ENCODE results near the gene PAX7. TPM values are rescaled to one million over a fixed set of nuclear protein-coding genes. Genes with fewer than 3 reads are reported as not detected.

Gene PAX7
- total RNA-seq, 3 donors from 2014 or later (not counting 1 experiment from before 2014, with no cell fraction given): not detected

GRCh38 chr1:18632218-18632588 is 1.6 kb downstream of the PAX7 start:
- intact Hi-C loops (cut with micrococcal nuclease): no loop called here
- 8% methylated on average over 22 of the region's 23 CpGs for WGBS (ENCODE audit: insufficient coverage)
- Mint-ChIP-seq H3K4me3 (no peak overlapping the region), H3K36me3 (no peaks in the 10 kb centered on the region), H3K27ac (no peak overlapping the region), H3K9me3 (no peaks in the 10 kb centered on the region), H3K27me3 (ENCODE audit: low read depth in 2 of 2) (peaks cover 73 to 75% of the 10 kb centered on the region in 2 donors), H3K4me1 (no peaks in the 10 kb centered on the region)
- no peak for ATAC-seq
- Histone ChIP-seq H3K4me3 (ENCODE audit: low read length) (no peak overlapping the region), H3K9me3 (ENCODE audit: control insufficient read depth, insufficient read depth, low read length) (no peaks in the 10 kb centered on the region), H3K27ac (ENCODE audit: low read length) (no peak overlapping the region), H3K4me1 (ENCODE audit: control insufficient read depth, insufficient read depth, low read length) (no peaks in the 10 kb centered on the region), H3K36me3 (ENCODE audit: control insufficient read depth, insufficient read depth, low read length) (no peaks in the 10 kb centered on the region), H3K27me3 (ENCODE audit: control insufficient read depth, insufficient read depth, low read length) (peaks cover 29% of the 10 kb centered on the region)
- DNase-seq: no peak
- TF ChIP-seq CTCF (IDR thresholded peaks at IDR 0.05): no peak

GRCh38 chr1:18632783-18633421 is 2.3 kb downstream of the PAX7 start:
- Mint-ChIP-seq H3K4me3 (no peak overlapping the region), H3K9me3 (no peaks in the 10 kb centered on the region), H3K4me1 (no peaks in the 10 kb centered on the region), H3K27ac (no peak overlapping the region), H3K36me3 (no peaks in the 10 kb centered on the region), H3K27me3 (ENCODE audit: low read depth in 2 of 2) (peaks cover 73 to 74% of the 10 kb centered on the region in 2 donors)
- Histone ChIP-seq H3K36me3 (ENCODE audit: control insufficient read depth, insufficient read depth, low read length) (no peaks in the 10 kb centered on the region), H3K27ac (ENCODE audit: low read length) (no peak overlapping the region), H3K27me3 (ENCODE audit: control insufficient read depth, insufficient read depth, low read length) (peaks cover 29% of the 10 kb centered on the region), H3K9me3 (ENCODE audit: control insufficient read depth, insufficient read depth, low read length) (no peaks in the 10 kb centered on the region), H3K4me1 (ENCODE audit: control insufficient read depth, insufficient read depth, low read length) (no peaks in the 10 kb centered on the region), H3K4me3 (ENCODE audit: low read length) (no peak overlapping the region)
- intact Hi-C loops (cut with micrococcal nuclease): no loop called here
- ATAC-seq (no peak), DNase-seq (no peak)
- TF ChIP-seq CTCF (IDR thresholded peaks at IDR 0.05): no peak
- WGBS (ENCODE audit: insufficient coverage): 8% methylated on average over 48 of the region's 48 CpGs

GRCh38 chr1:18633422-18634155 is 2.9 kb downstream of the PAX7 start:
- H3K36me3 ChIP-seq (ENCODE audit: control insufficient read depth, insufficient read depth, low read length): no peaks in the 10 kb centered on the region
- H3K27me3 ChIP-seq (ENCODE audit: control insufficient read depth, insufficient read depth, low read length): peaks cover 33% of the 10 kb centered on the region
- Mint-ChIP-seq H3K4me3 (no peak overlapping the region), H3K27ac (no peak overlapping the region), H3K9me3 (no peaks in the 10 kb centered on the region), H3K27me3 (ENCODE audit: low read depth in 2 of 2) (peaks cover 73 to 75% of the 10 kb centered on the region in 2 donors), H3K36me3 (no peaks in the 10 kb centered on the region), H3K4me1 (no peaks in the 10 kb centered on the region)
- no peak overlapping the region for H3K4me3 ChIP-seq (ENCODE audit: low read length)
- H3K27ac ChIP-seq (ENCODE audit: low read length): no peak overlapping the region
- no peaks in the 10 kb centered on the region for H3K4me1 ChIP-seq (ENCODE audit: control insufficient read depth, insufficient read depth, low read length)
- no peak for ATAC-seq
- no peak for TF ChIP-seq CTCF (IDR thresholded peaks at IDR 0.05)
- intact Hi-C loops (cut with micrococcal nuclease): no loop called here
- no peak for DNase-seq
- WGBS (ENCODE audit: insufficient coverage): 7% methylated on average over 14 of the region's 15 CpGs
- H3K9me3 ChIP-seq (ENCODE audit: control insufficient read depth, insufficient read depth, low read length): no peaks in the 10 kb centered on the region
